Urothelium cell line (cell line): ENCODE measurements around the gene RNGTT.
"Not testable (repeated sequence)": the region's sequence is repeated elsewhere in the genome, so short reads cannot be mapped to it uniquely, and the experiment has no call there.

Experiments used
- DNase-seq: peaks from one replicate; pipeline ENCODE4 v3.0.0; 2011; ENCODE audit warnings: low spot score, mixed read lengths
- FAIRE-seq: peaks from 2 replicates; lab custom pipeline; 2011; peaks lifted over from hg19 to GRCh38; lab: Jason Lieb, UNC

The RNGTT gene

DNA sequence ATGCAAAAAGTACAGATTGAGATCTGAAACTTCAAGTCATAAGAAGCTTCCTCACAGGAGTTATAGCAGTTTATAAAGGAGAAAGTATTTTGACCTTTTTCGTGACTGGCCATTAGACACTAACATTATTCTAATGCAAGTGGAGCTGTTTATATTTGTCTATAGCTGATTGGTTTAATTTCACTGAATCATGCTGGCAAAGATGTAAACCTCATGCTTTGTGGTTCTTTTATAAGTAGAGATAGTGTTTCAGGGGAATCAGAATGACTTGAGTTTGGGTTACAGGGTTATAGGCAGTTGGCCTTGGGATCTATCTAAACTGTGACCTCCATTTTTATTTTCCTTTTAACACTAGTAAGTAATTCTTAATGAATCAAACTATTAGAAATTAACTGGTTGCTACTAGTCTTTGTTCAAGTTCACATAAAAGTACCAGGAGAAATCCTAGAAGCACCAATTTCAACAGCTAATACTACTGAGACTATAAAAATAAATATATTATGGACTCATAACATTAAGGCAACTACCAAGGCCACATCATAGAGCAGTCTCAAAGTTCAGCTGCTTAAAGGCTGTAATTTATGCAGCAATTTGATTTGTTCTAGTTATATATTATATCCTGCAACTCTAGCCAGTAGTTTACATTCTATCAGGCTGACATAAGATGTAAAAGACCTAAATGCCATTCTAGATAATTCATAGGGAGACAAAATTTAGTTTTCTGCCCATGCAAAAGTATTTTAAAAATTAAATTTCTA is 94.0 kb downstream of the RNGTT start:
- no peak for FAIRE-seq
- no peak for DNase-seq

DNA sequence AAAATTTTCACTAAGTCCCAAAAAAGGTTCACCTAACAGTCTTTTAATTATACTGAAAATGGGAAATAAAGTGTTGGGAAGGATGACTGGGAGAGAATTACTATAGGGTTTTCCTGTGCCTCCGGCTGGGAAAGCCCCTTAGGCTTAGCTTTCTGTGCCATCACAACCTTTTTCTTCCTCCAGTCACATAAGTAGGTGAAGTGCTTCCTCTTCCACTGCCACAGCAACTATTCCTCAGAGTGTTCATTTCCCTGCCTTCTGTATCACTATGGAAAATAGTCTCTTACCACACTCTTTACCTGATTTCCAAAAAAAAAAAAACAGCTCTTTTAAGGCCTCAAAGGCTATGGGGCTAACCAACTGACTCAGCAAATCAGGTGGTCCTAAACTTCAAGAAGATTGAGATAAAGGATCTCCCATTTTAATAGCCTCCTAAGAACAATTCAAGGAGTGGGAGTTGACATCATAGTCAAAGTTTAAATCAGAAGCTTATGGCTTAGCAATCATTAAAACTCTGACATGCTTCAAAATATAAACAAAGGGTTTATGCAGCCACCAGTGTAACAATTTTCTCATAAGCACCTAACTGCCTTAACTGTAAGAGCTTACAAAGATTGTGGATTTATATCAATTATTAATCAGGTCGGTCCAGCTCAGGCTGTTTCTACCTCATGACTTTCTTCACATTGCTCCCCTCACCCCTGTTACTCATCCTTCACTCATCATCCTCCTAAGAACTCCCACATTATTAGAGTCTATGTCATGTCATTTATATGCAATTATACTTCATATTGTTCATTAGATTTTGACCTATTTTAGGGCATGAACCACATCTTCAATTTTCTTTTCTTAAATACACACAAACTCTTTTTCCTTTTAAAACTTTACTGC is 95.3 kb downstream of the RNGTT start:
- DNase-seq (no peak), FAIRE-seq (no peak)

DNA sequence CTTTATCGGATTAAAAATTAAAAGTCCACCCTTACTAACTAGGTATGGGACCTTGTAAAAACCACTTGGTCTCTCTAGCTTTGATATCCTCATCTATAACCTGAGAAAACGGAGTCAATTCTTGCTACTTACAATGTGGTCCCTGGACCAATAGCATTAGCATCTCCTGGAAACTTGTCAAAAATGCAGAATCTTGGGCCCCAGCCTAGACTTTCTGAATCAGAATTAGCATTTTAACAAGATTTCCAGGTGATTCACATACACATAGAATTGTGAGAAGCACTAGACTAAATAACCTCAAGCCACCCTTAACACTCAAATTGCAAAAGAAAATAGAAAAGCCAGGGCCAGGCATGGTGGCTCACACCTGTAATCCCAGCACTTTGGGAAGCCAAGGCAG is 96.6 kb downstream of the RNGTT start:
- DNase-seq: no peak
- FAIRE-seq: no peak

DNA sequence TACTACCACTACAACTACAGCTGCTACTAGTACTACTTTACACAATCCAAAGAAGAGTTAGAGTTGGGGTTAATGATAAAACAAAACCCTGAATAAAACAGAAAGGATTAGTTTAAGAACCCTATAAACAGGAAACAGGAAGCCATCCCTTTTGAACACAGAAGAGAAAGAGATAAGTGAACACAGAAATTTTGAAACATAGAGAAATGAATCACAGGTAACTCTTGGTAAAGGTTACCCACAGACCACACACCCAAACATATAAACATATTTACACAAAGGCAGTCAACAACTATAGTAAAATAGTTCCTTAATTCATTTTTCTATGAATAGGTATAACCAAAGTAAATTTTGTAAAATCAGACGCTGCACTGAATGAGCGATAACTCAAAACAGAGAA is 98.1 kb downstream of the RNGTT start:
- no peak for FAIRE-seq
- no peak for DNase-seq

DNA sequence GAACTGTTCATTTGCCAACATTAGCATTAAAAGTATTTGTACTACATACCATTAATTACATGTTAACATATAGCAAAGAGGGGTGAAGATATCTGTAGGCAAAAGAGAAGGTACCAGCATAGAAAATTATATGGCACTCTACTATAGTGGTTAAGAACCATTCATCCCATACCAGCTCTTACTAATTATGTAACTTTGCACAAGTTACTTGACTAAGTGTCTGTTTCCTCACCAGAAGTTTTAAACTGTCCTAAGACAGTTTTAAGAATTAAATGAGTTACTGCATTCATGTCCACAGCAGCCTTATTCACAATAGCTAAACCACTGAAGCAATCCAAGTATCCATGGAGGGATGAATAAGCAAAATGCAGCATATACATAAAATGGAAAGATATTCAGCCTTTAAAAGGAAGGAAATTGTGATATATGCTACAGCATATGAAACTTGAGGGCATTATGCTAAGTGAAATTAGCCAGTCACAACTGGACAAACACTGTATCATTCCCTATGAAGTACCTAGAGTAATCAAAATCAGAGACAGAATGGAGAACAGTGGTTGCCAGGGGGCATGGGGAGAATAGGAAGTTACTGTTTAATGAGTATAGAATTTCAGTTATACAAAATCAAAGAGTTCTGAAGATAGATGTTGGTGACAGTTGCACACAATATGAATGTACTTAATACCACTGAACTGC is 98.9 kb downstream of the RNGTT start:
- FAIRE-seq (no peak), DNase-seq (no peak)

DNA sequence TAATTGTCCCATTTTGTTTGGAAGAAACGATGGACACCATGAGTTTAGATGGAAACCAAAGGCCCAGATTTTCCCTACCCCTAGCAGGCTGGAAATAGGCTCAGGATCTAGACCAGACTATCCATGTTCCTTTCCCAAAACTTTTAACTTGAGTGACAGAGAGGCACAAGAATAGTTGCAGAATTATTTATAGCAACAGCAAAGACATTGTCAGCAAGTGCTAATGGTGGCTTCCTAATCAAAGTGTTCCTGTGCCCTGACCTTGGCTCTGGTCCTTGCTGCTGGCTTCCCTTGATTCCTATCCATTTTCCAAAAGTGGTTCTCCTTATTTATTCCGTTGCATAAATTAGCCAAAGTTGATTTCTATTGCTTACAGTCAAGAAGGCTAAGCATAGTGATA is 103.1 kb downstream of the RNGTT start:
- FAIRE-seq: no peak
- no peak for DNase-seq

DNA sequence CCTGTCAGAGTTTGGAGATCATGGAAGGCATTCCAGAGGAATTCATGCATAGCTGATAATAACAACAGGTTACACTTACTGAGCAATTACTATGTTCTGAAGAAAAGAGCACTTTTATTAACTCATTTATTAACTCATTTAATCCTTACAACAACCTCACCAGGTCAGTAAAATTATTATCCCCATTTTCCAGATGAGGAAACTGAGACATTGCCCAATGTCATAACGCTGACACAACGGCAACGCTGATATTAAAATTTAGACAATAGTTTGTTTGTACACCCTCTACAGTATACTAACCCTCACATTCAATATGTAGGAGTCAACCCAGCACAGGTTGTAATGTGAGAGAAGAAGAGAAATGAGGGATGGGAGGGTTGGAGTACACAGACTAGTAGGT is 105.0 kb downstream of the RNGTT start:
- FAIRE-seq (no peak), DNase-seq (no peak)

DNA sequence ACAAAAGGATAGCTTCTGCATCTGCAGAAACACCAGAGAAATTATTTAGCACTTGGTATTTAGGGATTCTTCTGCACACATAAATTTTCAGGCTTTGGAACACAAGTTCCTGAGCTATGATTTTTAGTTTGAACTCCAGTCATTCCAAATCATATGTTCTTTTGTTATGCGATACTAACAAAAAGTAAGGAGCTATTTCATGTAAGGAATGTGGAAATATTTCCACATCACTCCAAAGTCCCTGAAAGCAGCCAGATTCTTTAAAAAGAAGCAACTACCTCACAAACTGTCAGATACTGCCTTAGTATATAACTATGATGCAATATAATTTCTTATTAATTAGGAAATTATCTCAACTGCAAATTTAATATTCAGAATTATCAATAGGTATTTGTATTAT is 106.9 kb downstream of the RNGTT start:
- DNase-seq (no peak), FAIRE-seq (no peak)

DNA sequence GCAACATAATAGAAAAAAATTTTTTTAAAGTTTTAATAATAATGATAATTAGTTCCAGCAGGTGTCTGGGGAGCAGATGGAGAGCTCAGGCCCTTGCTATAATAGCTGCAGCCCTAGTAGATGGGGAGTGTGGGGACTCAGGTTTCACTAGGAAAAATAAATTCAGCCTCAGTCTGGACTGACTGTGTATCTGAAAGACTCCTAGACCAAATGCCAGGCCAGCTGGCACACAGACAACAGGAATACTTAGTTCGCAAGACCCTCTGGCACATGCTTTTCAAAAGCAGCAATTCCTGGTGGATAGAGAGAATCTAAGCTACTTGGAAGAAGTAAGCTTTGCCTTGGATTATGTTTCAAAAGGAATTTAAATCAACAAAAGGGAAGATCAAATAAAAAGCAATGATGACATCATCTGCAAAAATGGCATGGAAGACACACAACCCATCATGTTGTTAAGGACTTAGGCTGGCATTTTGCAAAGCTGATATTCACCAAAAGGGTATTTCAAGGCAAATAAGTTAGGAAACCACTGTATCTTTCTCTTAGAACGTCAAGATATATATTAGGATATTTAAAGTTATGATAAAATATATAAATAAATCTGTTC is 107.8 kb downstream of the RNGTT start:
- FAIRE-seq: no peak

DNA sequence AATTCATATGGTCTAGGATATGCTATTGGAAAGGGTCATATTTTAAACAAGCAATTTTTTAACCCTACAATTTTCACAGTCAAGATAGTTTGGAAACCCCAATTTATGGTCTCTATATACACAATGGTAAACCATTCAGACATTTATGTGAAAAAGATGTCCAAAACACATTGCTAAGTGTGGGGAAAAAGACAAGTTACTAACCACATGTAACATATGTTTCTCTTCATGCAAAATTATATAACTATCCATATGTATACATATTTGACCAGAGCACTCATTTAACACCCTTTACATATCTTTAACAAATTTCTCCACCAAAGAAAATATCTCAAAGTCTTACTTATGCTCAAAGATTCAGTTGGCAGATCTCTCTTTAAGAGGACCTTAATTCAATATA is 110.6 kb downstream of the RNGTT start:
- DNase-seq: no peak

More for the DNA sequence above, 107.8 kb downstream of the RNGTT start:
- no peak for DNase-seq

DNA sequence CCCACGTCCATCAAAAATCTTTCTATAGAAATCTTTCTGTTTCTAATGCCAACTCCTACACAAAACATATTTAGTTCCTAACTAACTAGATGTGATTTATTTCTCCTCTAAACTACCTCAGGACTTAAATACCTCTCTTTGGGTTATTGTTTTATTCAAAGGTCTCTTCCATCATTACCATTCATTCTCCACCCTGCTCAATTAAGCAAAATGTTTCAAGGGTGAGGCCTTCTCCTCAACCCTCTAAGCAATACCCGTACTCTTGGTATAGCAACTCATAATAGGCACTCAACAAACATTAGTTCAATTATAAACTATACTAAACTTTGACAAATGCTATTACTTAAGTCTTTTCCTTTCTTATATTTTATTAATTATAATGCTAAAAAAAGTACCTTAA is 111.4 kb downstream of the RNGTT start:
- FAIRE-seq (no peak), DNase-seq (no peak)

More for the DNA sequence above, 110.6 kb downstream of the RNGTT start:
- FAIRE-seq: no peak

DNA sequence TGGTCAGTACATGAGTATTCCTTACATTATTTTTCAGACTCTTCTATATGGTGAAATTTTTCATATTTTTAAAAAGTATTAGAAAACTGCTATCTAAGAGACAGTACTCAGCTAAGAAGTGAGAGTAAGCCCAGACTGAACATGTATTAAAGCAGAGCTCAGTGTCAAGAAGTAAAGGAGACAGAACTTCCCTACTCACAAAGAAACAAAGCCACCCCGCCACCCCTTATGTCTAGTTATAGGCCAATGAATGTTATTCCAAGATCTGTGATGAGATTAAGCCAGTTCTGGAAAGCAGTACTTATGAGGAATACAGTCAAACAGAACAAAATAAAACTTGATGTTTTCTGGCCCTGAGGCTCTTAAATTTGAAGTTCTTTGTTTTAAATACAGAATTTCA is 114.5 kb downstream of the RNGTT start:
- FAIRE-seq: no peak
- no peak for DNase-seq

DNA sequence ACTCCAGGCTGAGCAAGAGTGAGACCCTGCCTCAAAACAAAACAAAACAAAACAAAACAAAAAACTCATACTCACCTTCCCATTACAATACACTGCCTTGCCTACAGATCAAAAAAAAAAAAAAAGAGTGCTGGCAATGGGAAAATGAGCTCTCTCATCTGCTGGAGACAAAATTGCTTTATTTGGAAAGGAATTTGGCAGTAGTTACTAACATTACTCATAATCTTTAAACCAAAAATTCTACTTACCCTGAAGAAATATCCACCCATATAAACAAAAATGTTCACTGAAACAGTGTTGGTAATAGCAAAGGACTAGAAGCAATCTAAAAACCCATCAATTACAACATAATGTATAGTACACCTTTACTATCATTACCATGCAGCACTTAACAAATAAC is 120.4 kb downstream of the RNGTT start:
- no peak for FAIRE-seq
- no peak for DNase-seq

DNA sequence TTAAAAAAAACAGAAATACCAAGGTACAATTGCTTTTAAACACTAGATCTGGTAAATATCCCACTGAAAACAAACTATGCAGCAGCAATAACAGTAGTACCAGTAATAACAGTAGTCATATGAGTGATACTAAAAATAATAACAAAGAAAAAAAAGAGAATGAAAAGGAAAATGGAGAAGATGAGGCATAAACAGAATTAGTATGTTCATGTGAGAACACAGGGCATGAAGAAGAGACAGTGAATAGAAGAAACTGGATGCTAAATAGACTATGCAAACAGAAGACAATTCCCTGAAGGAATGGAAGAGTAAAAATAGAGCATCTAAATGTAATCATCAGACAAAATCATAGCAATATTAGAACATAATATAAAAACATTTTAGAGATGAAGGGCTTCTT is 121.1 kb downstream of the RNGTT start:
- no peak for DNase-seq
- FAIRE-seq: no peak

DNA sequence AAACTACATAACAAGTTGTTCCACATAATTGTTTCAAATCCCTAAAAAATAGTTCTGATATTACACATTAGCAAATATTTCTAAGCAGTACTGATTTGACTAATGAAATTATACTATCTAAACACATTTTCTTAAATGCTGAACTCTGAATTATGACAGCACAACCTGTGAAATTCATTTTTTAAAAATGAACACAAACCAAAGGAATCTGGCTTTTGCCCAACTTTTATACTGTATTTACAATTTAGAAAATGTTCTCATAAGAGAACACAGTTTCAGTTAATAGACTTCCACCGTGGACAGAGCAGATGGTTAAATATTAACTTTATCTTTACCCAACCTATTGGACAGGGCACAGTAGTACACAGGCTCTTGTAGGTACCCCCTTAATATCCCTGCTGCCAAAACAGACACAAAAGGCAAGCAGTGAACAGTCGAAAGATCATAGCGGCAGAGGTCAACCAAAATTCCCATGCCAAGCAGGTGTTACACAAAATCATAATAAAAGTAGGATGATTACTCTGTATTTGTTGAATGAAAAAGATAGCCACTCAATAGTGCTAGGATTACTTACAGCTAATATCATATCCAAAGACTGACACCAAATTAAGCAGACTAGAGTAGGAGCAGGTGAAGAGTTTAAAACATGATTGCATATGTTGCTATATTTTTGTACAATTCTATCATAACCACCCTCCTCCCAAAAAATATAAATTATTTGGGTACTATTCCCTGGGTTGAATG is 122.5 kb downstream of the RNGTT start:
- FAIRE-seq (no peak), DNase-seq (no peak)

DNA sequence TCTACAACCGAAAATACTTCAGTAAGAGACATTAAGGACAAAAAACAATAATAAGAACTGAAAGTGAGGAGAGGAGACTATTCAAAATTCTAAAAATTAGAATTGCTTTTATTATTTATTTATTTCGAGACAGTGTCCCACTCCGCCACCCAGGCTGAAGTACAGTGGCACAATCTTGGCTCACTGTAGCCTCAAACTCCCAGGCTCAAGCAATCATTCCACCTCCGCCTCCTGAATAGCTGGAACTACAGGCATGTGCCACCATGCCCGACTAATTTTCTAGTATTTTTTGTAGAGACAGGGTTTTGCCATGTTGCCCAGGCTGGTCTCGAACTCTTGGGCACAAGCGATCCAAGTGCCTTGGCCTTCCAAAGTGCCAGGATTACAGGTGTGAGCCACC is 123.1 kb downstream of the RNGTT start:
- no peak for FAIRE-seq
- no peak for DNase-seq

DNA sequence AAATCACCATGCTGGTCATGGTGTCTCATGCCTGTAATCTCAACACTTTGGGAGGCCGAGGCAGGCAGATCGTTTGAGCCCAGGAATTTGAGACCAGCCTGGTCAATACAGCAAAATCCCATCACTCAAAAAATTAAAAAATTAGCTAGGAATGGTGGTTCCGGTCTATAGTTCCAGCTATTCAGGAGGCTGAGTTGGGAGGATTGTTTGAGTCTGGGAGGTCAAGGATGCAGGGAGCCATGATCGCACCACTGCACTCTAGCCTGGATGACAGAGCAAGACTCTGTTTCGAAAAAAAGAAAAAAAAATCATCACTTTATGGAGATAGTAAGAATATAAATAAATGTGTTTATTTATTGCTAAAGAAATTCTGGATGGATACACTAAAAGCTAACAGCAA is 124.1 kb downstream of the RNGTT start:
- FAIRE-seq: no peak

DNA sequence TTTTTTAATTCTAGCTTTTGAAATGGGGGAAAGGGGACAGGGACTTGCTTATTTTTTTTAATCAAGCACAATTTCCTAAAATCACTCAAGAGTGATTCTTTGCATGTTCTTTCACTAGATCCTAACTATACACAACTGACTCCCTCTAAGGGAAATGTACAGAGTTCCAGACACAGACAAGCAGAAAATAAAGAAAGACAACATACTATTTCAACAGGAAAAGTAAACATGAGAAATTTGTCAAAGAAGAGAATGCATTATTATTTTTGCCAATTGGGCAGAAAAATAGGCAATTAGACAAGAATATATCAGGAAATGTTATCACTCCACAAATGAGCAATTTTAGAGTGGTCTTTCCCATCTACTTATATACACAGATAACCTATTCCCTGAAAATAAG is 128.2 kb downstream of the RNGTT start:
- DNase-seq (no peak), FAIRE-seq (no peak)

More for the DNA sequence above, 124.1 kb downstream of the RNGTT start:
- DNase-seq: no peak

DNA sequence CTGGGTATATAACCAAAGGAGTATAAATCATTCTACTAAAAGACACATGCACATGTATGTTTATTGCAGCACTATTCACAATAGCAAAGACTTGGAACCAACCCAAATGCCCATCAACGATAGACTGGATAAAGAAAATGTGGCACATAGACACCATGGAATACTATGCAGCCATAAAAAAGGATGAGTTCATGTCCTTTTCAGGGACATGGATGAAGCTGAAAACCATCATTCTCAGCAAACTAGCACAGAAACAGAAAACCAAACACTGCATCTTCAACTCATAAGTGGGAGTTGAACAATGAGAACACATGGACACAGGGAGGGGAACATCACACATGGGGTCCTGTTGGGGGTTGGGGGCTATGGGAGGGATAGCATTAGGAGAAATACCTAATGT is 130.3 kb downstream of the RNGTT start:
- FAIRE-seq: not testable (repeated sequence)

DNA sequence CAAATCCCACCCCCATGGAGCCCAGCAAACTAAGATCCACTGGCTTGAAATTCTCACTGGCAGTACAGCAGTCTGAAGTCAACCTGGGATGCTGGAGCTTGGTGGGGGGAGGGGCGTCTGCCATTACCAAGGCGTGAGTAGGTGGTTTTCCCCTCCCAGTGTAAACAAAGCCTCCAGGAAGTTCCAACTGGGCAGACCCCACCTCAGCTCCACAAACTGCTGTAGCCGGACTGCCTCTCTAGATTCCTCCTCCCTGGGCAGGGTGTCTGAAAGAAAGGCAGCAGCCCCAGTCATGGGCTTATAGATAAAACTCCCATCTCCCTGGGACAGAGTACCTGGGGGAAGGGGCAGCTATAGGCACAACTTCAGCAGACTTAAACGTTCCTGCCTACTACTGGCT is 135.8 kb downstream of the RNGTT start:
- FAIRE-seq, DNase-seq: not testable (repeated sequence)

More for the DNA sequence above, 130.3 kb downstream of the RNGTT start:
- not testable (repeated sequence) for DNase-seq
